ENCODE results near the gene FCN3.

The FCN3 gene

DNA sequence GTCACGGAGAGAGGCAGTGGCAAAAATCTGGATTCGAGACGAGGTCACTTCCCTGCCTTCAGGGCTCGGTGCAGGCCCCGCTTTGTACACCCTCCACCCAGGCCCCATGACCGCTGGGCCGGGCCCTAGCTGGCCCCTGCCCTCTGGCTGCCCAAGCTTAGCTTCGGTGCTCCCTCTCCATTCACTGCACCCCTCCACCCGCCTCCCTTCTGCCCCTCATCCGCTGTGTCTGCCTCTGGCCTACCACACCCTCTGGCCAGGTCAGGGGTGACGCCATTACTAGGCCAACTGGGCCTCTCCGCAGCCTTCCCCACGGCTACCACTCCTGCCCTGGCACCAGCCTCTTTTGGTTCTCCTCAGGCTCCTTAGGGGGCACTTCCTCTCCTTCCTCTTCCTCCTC, 9.0 kb upstream of the FCN3 start:
- no peak overlapping the region for H2AFZ ChIP-seq (ENCODE audit: low read depth, low read length)
- H3K27me3 ChIP-seq (ENCODE audit: low read depth, low read length), result no peaks in the 10 kb centered on the region
- H4K20me1 ChIP-seq (ENCODE audit: insufficient read depth, low read length), result no peaks in the 10 kb centered on the region
- peaks cover 6% of the 10 kb centered on the region for H3K4me1 ChIP-seq (ENCODE audit: low read length)
- no peaks in the 10 kb centered on the region for H3K9me3 ChIP-seq (ENCODE audit: insufficient read depth, low read length)
- H3K36me3 ChIP-seq (replicated peaks; ENCODE audit: low read depth, low read length), result no peaks in the 10 kb centered on the region
- no peak overlapping the region for H3K27ac ChIP-seq (ENCODE audit: low read length)
- no peak overlapping the region for H3K9ac ChIP-seq (ENCODE audit: low read length)
- H3K79me2 ChIP-seq (ENCODE audit: low read length), result no peaks in the 10 kb centered on the region
- no peak overlapping the region for H3K4me3 ChIP-seq (ENCODE audit: low read length)
- TF ChIP-seq, protein P1, sequence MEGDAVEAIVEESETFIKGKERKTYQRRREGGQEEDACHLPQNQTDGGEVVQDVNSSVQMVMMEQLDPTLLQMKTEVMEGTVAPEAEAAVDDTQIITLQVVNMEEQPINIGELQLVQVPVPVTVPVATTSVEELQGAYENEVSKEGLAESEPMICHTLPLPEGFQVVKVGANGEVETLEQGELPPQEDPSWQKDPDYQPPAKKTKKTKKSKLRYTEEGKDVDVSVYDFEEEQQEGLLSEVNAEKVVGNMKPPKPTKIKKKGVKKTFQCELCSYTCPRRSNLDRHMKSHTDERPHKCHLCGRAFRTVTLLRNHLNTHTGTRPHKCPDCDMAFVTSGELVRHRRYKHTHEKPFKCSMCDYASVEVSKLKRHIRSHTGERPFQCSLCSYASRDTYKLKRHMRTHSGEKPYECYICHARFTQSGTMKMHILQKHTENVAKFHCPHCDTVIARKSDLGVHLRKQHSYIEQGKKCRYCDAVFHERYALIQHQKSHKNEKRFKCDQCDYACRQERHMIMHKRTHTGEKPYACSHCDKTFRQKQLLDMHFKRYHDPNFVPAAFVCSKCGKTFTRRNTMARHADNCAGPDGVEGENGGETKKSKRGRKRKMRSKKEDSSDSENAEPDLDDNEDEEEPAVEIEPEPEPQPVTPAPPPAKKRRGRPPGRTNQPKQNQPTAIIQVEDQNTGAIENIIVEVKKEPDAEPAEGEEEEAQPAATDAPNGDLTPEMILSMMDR (IDR thresholded peaks at IDR 0.05; ENCODE audit: low read depth, low read length), result no peak
- no peak for TF ChIP-seq EZH2phosphoT487 (IDR thresholded peaks at IDR 0.05; ENCODE audit: low read depth)
- no peak overlapping the region for H3K4me2 ChIP-seq (ENCODE audit: low read length)

DNA sequence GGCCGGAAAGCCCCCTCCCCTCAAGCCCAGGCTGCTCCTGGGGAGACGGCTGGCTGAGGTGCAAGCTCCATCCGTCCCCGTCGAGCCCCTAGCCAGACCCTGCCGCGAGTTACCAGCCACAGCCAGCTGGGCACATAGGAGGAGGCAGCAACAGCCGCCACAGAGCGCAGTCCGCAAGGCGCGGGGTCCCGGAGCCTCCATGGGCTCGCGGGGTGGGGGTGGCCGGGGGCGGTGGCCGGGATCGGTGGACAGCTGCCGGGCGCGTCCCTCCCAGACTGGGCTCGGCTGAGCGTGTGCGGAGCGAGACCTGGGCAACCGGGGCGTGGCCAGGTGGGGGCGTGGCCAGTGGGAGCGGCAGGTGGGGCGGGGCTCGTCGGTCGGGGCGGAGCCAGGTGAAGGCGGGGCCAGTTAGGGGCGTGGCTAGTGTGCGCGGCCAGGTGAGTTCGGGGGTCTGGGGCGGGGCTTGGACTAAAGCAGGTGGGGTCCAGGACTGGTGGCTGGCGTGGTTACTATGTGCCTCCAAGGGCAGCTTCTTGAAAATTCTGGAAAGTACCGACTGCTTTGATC, 8.5 kb upstream of the FCN3 start, which contains the start of gene CD164L2:
TSS of gene CD164L2 (minus strand) at position 295 of the 567 bp plus-strand sequence. CDS start at position 201, 94 bp downstream.
- Histone ChIP-seq H3K27me3 (ENCODE audit: low read depth, low read length) (no peaks in the 10 kb centered on the region), H3K36me3 (replicated peaks; ENCODE audit: low read depth, low read length) (no peaks in the 10 kb centered on the region), H3K4me2 (ENCODE audit: low read length) (no peak within 1 kb of the TSS), H3K4me3 (ENCODE audit: low read length) (no peak within 1 kb of the TSS), H2AFZ (ENCODE audit: low read depth, low read length) (no peak within 1 kb of the TSS), H3K9me3 (ENCODE audit: insufficient read depth, low read length) (no peaks in the 10 kb centered on the region), H3K4me1 (ENCODE audit: low read length) (peaks cover 6% of the 10 kb centered on the region), H3K27ac (ENCODE audit: low read length) (no peak within 1 kb of the TSS), H3K9ac (ENCODE audit: low read length) (no peak within 1 kb of the TSS), H4K20me1 (ENCODE audit: insufficient read depth, low read length) (no peaks in the 10 kb centered on the region), H3K79me2 (ENCODE audit: low read length) (no peaks in the 10 kb centered on the region)
- TF ChIP-seq, protein P1 (IDR thresholded peaks at IDR 0.05; ENCODE audit: low read depth, low read length), result no peak
- no peak for TF ChIP-seq EZH2phosphoT487 (IDR thresholded peaks at IDR 0.05; ENCODE audit: low read depth)

DNA sequence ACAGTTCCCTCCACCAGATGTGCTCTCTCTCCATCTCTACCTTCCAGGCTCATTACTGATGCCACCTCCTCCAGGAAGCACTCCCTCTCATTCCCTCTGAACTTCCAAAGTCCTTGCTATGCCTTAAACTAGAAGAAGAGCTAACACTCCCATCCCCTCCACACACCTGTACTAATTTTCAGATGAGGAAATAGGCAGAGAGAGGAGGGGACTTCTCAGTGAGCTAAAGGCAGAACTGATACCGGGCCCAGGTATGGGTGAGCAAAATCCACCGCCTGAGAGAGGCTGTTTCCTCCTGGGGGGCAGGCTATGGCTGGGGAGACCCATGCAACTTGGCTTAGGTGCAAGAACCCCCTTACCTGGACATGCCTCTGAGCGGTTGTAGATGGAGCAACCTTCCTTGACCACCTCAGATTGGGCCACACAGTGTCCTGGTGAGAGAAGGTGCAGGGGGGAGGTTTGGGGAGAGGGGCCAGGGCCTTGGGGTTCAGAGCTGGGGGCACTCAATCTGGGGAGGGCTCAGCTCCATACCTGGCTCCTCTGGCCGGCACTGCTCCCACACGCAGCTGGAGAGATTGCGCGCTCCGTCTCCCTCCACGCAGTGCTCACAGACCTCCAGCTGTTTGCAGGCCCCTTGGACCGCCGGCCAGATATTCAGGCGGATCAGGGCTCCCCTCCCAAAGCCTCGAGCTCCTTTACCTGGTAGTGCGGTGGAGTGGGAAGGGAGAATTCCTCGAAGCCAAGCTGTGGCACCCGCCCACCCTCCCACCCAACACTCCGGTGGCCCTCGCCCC, 7.5 kb upstream of the FCN3 start:
- H3K36me3 ChIP-seq (replicated peaks; ENCODE audit: low read depth, low read length), result no peaks in the 10 kb centered on the region
- H3K27me3 ChIP-seq (ENCODE audit: low read depth, low read length), result no peaks in the 10 kb centered on the region
- H3K79me2 ChIP-seq (ENCODE audit: low read length), result no peaks in the 10 kb centered on the region
- H4K20me1 ChIP-seq (ENCODE audit: insufficient read depth, low read length), result no peaks in the 10 kb centered on the region
- no peak overlapping the region for H3K27ac ChIP-seq (ENCODE audit: low read length)
- H2AFZ ChIP-seq (ENCODE audit: low read depth, low read length), result no peak overlapping the region
- no peak for TF ChIP-seq EZH2phosphoT487 (IDR thresholded peaks at IDR 0.05; ENCODE audit: low read depth)
- TF ChIP-seq, protein P1 (IDR thresholded peaks at IDR 0.05; ENCODE audit: low read depth, low read length), result no peak
- H3K4me3 ChIP-seq (ENCODE audit: low read length), result no peak overlapping the region
- no peak overlapping the region for H3K4me2 ChIP-seq (ENCODE audit: low read length)
- H3K4me1 ChIP-seq (ENCODE audit: low read length), result peaks cover 6% of the 10 kb centered on the region
- no peak overlapping the region for H3K9ac ChIP-seq (ENCODE audit: low read length)
- H3K9me3 ChIP-seq (ENCODE audit: insufficient read depth, low read length), result no peaks in the 10 kb centered on the region

All from OCI-LY3 (cell line).